ENCODE results near the gene GRM7.

GRM7 gene

GRCh38 chr3:7082244-7082643 is 221.3 kb downstream of the GRM7 start:
- H3K9me3 ChIP-seq, result no peaks in the 10 kb centered on the region
- H3K36me3 ChIP-seq, result no peaks in the 10 kb centered on the region
- no peaks in the 10 kb centered on the region for H3K27me3 ChIP-seq
- no peak overlapping the region for H3K27ac ChIP-seq
- no peaks in the 10 kb centered on the region for H3K4me1 ChIP-seq (ENCODE audit: control insufficient read depth in 1 of 2, insufficient read depth in 1 of 2, low read depth in 1 of 2, low read length in 1 of 2)
- no peak for TF ChIP-seq CTCF (IDR thresholded peaks at IDR 0.05)
- H3K4me3 ChIP-seq (ENCODE audit: low read depth in 1 of 2, low read length in 1 of 2), result no peak overlapping the region

GRCh38 chr3:7086417-7086816 is 225.5 kb downstream of the GRM7 start:
- Histone ChIP-seq H3K9me3 (no peaks in the 10 kb centered on the region), H3K27me3 (no peaks in the 10 kb centered on the region), H3K4me1 (ENCODE audit: control insufficient read depth in 1 of 2, insufficient read depth in 1 of 2, low read depth in 1 of 2, low read length in 1 of 2) (no peaks in the 10 kb centered on the region), H3K27ac (no peak overlapping the region), H3K36me3 (no peaks in the 10 kb centered on the region), H3K4me3 (ENCODE audit: low read depth in 1 of 2, low read length in 1 of 2) (no peak overlapping the region)
- no peak for TF ChIP-seq CTCF (IDR thresholded peaks at IDR 0.05)

GRCh38 chr3:7095116-7095515 is 234.2 kb downstream of the GRM7 start:
- Histone ChIP-seq H3K4me3 (ENCODE audit: low read depth in 1 of 2, low read length in 1 of 2) (no peak overlapping the region), H3K27ac (no peak overlapping the region), H3K36me3 (no peaks in the 10 kb centered on the region), H3K9me3 (peaks cover 3% of the 10 kb centered on the region), H3K27me3 (no peaks in the 10 kb centered on the region), H3K4me1 (ENCODE audit: control insufficient read depth in 1 of 2, insufficient read depth in 1 of 2, low read depth in 1 of 2, low read length in 1 of 2) (no peaks in the 10 kb centered on the region)
- TF ChIP-seq CTCF (IDR thresholded peaks at IDR 0.05), result no peak

- H3K36me3 ChIP-seq, result no peaks in the 10 kb centered on the region
- no peaks in the 10 kb centered on the region for H3K27me3 ChIP-seq
- H3K4me1 ChIP-seq (ENCODE audit: control insufficient read depth in 1 of 2, insufficient read depth in 1 of 2, low read depth in 1 of 2, low read length in 1 of 2), result no peaks in the 10 kb centered on the region
- no peak overlapping the region for H3K27ac ChIP-seq
- H3K4me3 ChIP-seq (ENCODE audit: low read depth in 1 of 2, low read length in 1 of 2), result no peak overlapping the region
- no peak for TF ChIP-seq CTCF (IDR thresholded peaks at IDR 0.05)
- H3K9me3 ChIP-seq, result peaks cover 6% of the 10 kb centered on the region
These were observed 239.2 kb downstream of the GRM7 start for GRCh38 chr3:7100136-7100535.

GRCh38 chr3:7106635-7107034 is 245.7 kb downstream of the GRM7 start:
- no peak overlapping the region for H3K27ac ChIP-seq
- no peaks in the 10 kb centered on the region for H3K9me3 ChIP-seq
- H3K36me3 ChIP-seq, result no peaks in the 10 kb centered on the region
- no peak overlapping the region for H3K4me3 ChIP-seq (ENCODE audit: low read depth in 1 of 2, low read length in 1 of 2)
- no peaks in the 10 kb centered on the region for H3K4me1 ChIP-seq (ENCODE audit: control insufficient read depth in 1 of 2, insufficient read depth in 1 of 2, low read depth in 1 of 2, low read length in 1 of 2)
- no peaks in the 10 kb centered on the region for H3K27me3 ChIP-seq
- no peak for TF ChIP-seq CTCF (IDR thresholded peaks at IDR 0.05)

- Histone ChIP-seq H3K4me1 (ENCODE audit: control insufficient read depth in 1 of 2, insufficient read depth in 1 of 2, low read depth in 1 of 2, low read length in 1 of 2) (no peaks in the 10 kb centered on the region), H3K27me3 (no peaks in the 10 kb centered on the region), H3K36me3 (no peaks in the 10 kb centered on the region), H3K9me3 (no peaks in the 10 kb centered on the region), H3K4me3 (ENCODE audit: low read depth in 1 of 2, low read length in 1 of 2) (no peak overlapping the region), H3K27ac (no peak overlapping the region)
- TF ChIP-seq CTCF (IDR thresholded peaks at IDR 0.05), result no peak
These were observed 251.7 kb downstream of the GRM7 start for GRCh38 chr3:7112523-7113056.

Data from neutrophil (primary cell).